Measurements from ENCODE around the gene MTRR. TPM values are rescaled to one million over a fixed set of nuclear protein-coding genes. Genes with fewer than 3 reads are reported as not detected.

Gene MTRR
- total RNA-seq, 1 experiment from 2014 or later = 57.8 TPM

GRCh38 chr5:7917130-7918123 lies 48.5 kb downstream of the MTRR start:
- in situ Hi-C loops (cut with HindIII; ENCODE audit: low pct_unique_long_range_greater_than_20kb, low sequenced_read_pairs) = no loop called here
- Histone ChIP-seq H3K27me3 (ENCODE audit: control insufficient read depth, insufficient read depth, low read length) (no peaks in the 10 kb centered on the region), H3K9me3 (ENCODE audit: control insufficient read depth, insufficient read depth, low read depth, low read length) (peaks cover 8% of the 10 kb centered on the region; the same call in 1 of the 2 replicates), H3K27ac (ENCODE audit: low read length) (no peak overlapping the region), H3K36me3 (ENCODE audit: control insufficient read depth, insufficient read depth, low read length) (no peaks in the 10 kb centered on the region), H3K4me1 (ENCODE audit: control insufficient read depth, insufficient read depth, low read length) (no peaks in the 10 kb centered on the region), H3K4me3 (ENCODE audit: low read depth in 2 of 2, low read length in 2 of 2) (no peak overlapping the region)
- no peak for ATAC-seq
- no TSS peak for BruUV-seq (replicated peaks)
- TF ChIP-seq POLR2AphosphoS5 (IDR thresholded peaks at IDR 0.05; ENCODE audit: low read depth, low read length) (no peak), REST (IDR thresholded peaks at IDR 0.05; ENCODE audit: insufficient read depth in 1 of 2, low read depth in 2 of 2, low read length in 1 of 2) (no peak), TCF7L2 (IDR thresholded peaks at IDR 0.05; ENCODE audit: low read depth, low read length) (no peak), SIN3A (IDR thresholded peaks at IDR 0.05; ENCODE audit: borderline replicate concordance, insufficient read depth, low read depth, low read length) (no peak)
- TF ChIP-seq, protein P1, sequence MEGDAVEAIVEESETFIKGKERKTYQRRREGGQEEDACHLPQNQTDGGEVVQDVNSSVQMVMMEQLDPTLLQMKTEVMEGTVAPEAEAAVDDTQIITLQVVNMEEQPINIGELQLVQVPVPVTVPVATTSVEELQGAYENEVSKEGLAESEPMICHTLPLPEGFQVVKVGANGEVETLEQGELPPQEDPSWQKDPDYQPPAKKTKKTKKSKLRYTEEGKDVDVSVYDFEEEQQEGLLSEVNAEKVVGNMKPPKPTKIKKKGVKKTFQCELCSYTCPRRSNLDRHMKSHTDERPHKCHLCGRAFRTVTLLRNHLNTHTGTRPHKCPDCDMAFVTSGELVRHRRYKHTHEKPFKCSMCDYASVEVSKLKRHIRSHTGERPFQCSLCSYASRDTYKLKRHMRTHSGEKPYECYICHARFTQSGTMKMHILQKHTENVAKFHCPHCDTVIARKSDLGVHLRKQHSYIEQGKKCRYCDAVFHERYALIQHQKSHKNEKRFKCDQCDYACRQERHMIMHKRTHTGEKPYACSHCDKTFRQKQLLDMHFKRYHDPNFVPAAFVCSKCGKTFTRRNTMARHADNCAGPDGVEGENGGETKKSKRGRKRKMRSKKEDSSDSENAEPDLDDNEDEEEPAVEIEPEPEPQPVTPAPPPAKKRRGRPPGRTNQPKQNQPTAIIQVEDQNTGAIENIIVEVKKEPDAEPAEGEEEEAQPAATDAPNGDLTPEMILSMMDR (IDR thresholded peaks at IDR 0.05) = no peak
- POLR2A ChIA-PET = no interaction called here
- intact Hi-C loops (cut with micrococcal nuclease; ENCODE audit: unreplicated experiment) = no loop called here
- DNase-seq (ENCODE audit: low read depth, low spot score) = no peak
- CTCF ChIA-PET = no interaction called here

DNA sequence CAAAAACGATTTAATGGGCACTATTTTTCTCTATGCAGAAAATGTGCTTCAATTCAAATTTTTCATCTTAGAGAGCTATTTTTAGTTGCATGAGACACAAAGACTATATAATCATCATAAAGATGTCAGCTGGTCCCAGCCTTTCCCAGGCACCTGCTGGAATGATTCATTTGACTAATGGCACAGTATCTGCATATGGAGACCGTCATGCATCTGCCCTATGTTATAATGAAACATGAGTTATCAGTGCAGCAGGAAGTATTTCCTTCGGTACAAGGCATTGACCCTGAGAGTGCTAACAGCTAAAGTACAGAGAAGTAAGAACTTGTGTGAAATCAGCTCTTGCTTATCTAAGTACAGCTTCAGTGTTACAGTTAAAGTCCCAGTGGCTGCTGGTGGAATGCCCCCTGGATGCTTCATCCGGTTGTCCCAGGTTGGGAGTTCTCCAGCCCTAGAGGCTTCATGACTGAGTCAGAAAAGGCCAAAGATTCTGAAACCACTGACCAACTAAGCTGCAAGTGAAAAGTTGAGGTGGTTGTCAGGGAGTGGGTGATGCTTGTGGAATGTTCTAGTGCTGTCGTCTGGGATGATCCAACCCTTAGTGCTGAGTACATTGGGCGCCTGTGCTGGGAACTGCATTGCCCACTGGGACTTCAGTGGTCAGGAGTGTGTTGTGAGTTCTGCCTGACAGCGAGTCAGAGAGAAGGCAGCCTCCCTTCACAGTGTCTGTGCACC lies 57.2 kb downstream of the MTRR start:
- H3K4me1 ChIP-seq (ENCODE audit: control insufficient read depth, insufficient read depth, low read length) = no peaks in the 10 kb centered on the region
- DNase-seq (ENCODE audit: low read depth, low spot score) = no peak
- TF ChIP-seq POLR2AphosphoS5 (IDR thresholded peaks at IDR 0.05; ENCODE audit: low read depth, low read length) (no peak), SIN3A (IDR thresholded peaks at IDR 0.05; ENCODE audit: borderline replicate concordance, insufficient read depth, low read depth, low read length) (no peak), REST (IDR thresholded peaks at IDR 0.05; ENCODE audit: insufficient read depth in 1 of 2, low read depth in 2 of 2, low read length in 1 of 2) (no peak), TCF7L2 (IDR thresholded peaks at IDR 0.05; ENCODE audit: low read depth, low read length) (no peak)
- TF ChIP-seq, protein P1 (IDR thresholded peaks at IDR 0.05) = no peak

More for the DNA sequence above, 57.2 kb downstream of the MTRR start:
- in situ Hi-C loops (cut with HindIII; ENCODE audit: low pct_unique_long_range_greater_than_20kb, low sequenced_read_pairs) (loop anchor here (25.0 kb wide), 1 partner anchor 1611 kb away; the partner anchor contains the start of gene SEMA5A), intact Hi-C loops (cut with micrococcal nuclease; ENCODE audit: unreplicated experiment) (loop anchor here (5.0 kb wide), 1 partner anchor 1281 kb away; no protein-coding TSS in a partner anchor)
- H3K4me3 ChIP-seq (ENCODE audit: low read depth in 2 of 2, low read length in 2 of 2) = no peak overlapping the region
- ATAC-seq = no peak
- no TSS peak for BruUV-seq (replicated peaks)
- H3K27ac ChIP-seq (ENCODE audit: low read length) = no peak overlapping the region
- no peaks in the 10 kb centered on the region; the same call in 1 of the 2 replicates for H3K27me3 ChIP-seq (ENCODE audit: control insufficient read depth, insufficient read depth, low read length)
- POLR2A ChIA-PET = no interaction called here
- no peaks in the 10 kb centered on the region for H3K9me3 ChIP-seq (ENCODE audit: control insufficient read depth, insufficient read depth, low read depth, low read length)
- H3K36me3 ChIP-seq (ENCODE audit: control insufficient read depth, insufficient read depth, low read length) = no peaks in the 10 kb centered on the region
- CTCF ChIA-PET = no interaction called here
